IMR-90 (cell line): Measurements from ENCODE around the gene NFE2. TPM values are rescaled to one million over a fixed set of nuclear protein-coding genes. Genes with fewer than 3 reads are reported as not detected.

Experiments
- ATAC-seq: fragments of 200-7000 bp; cut with Tn5 transposase; 2 replicates; pipeline ENCODE4 v1.9.1; 2020; ENCODE audit warnings: low read depth, mild to moderate bottlenecking, moderate library complexity
- BruUV-seq: library from RNA; stranded (reverse); fragments of 400-500 nt; replicated peaks from 2 replicates; lab custom pipeline; 2021; lab: Mats Ljungman, UMichigan
- CTCF ChIA-PET: fragments of 300-600 bp; formaldehyde crosslinking; extraction: SDS; loops from one replicate; lab custom pipeline; 2021; ENCODE audit warnings: antibody characterized with exemption; lab: Yijun Ruan, JAX
- POLR2A ChIA-PET: fragments of 300-600 bp; sonication (Branson Sonifier 250); formaldehyde crosslinking; loops from one replicate; lab custom pipeline; 2022; ENCODE audit warnings: antibody characterized with exemption; ENCODE audit not compliant: unreplicated experiment; lab: Charles Lee
- DNase-seq: peaks from one replicate; pipeline ENCODE4 v3.0.0; 2013
- H2AFZ ChIP-seq: replicated peaks from 2 replicates; pipeline ENCODE3; 2013; ENCODE audit warnings: low read length, mild to moderate bottlenecking; ENCODE audit not compliant: poor library complexity
- H2AK5ac ChIP-seq: 2 replicates; pipeline ENCODE4 v1.6.1; 2013; ENCODE audit warnings: low read depth, low read length, inconsistent platforms
- H2AK9ac ChIP-seq: replicated peaks from 2 replicates; pipeline ENCODE3; 2013; ENCODE audit warnings: mild to moderate bottlenecking, low read depth, low read length, moderate library complexity; ENCODE audit not compliant: poor library complexity
- H2BK120ac ChIP-seq: 2 replicates; pipeline ENCODE4 v1.6.1; 2013; ENCODE audit warnings: low read depth, low read length, inconsistent platforms
- H2BK15ac ChIP-seq: 3 replicates; pipeline ENCODE4 v1.6.1; 2013; ENCODE audit warnings: low read depth, low read length, inconsistent platforms
- H2BK20ac ChIP-seq: 2 replicates; pipeline ENCODE4 v1.6.1; 2013; ENCODE audit warnings: low read depth, mild to moderate bottlenecking, inconsistent platforms, low read length, moderate library complexity
- H2BK5ac ChIP-seq: 2 replicates; pipeline ENCODE4 v1.6.1; 2013; ENCODE audit warnings: mild to moderate bottlenecking, low read depth, low read length, inconsistent platforms; ENCODE audit not compliant: poor library complexity, severe bottlenecking
- H3K14ac ChIP-seq: replicated peaks from 2 replicates; pipeline ENCODE4 v1.6.1; 2013; ENCODE audit warnings: low read depth, low read length, inconsistent platforms
- H3K18ac ChIP-seq: 2 replicates; pipeline ENCODE4 v1.6.1; 2013; ENCODE audit warnings: low read depth, low read length, control low read depth
- H3K23ac ChIP-seq: 2 replicates; pipeline ENCODE4 v1.6.1; 2013; ENCODE audit warnings: low read depth, low read length, inconsistent platforms
- H3K27ac ChIP-seq: 2 replicates; pipeline ENCODE4 v1.5.1; 2013; ENCODE audit warnings: mild to moderate bottlenecking, control low read depth, low read length; ENCODE audit not compliant: insufficient read depth
- H3K27me3 ChIP-seq: 2 replicates; pipeline ENCODE4 v1.6.1; 2013; ENCODE audit warnings: low read length; ENCODE audit not compliant: control insufficient read depth, insufficient read depth
- H3K36me3 ChIP-seq: 2 replicates; pipeline ENCODE4 v1.6.1; 2013; ENCODE audit warnings: low read length, mixed read lengths; ENCODE audit not compliant: control insufficient read depth, insufficient read depth
- H3K4ac ChIP-seq: 2 replicates; pipeline ENCODE4 v1.6.1; 2013; ENCODE audit warnings: low read depth, low read length, inconsistent platforms
- H3K4me1 ChIP-seq: 2 replicates; pipeline ENCODE4 v1.6.1; 2013; ENCODE audit warnings: low read length, mixed read lengths; ENCODE audit not compliant: control insufficient read depth, insufficient read depth
- H3K4me2 ChIP-seq: 2 replicates; pipeline ENCODE4 v1.6.1; 2013; ENCODE audit warnings: low read depth, mild to moderate bottlenecking, control low read depth, low read length, moderate library complexity
- H3K4me3 ChIP-seq: 2 replicates; pipeline ENCODE4 v1.5.1; 2013; ENCODE audit warnings: low read depth, mild to moderate bottlenecking, control low read depth, low read length, moderate library complexity; ENCODE audit not compliant: insufficient read depth
- H3K56ac ChIP-seq: 2 replicates; pipeline ENCODE4 v1.6.1; 2013; ENCODE audit warnings: low read length, inconsistent platforms; ENCODE audit not compliant: insufficient read depth; ENCODE audit errors: extremely low read depth
- H3K79me1 ChIP-seq, 2 experiments: 2 replicates each; pipeline ENCODE4 v1.6.1; 2013; ENCODE audit warnings: low read length in 2 of 2, inconsistent platforms in 1 of 2, low read depth in 1 of 2
- H3K9ac ChIP-seq: 2 replicates; pipeline ENCODE4 v1.6.1; 2013; ENCODE audit warnings: low read depth, low read length, control low read depth
- H3K9me1 ChIP-seq: 2 replicates; pipeline ENCODE4 v1.6.1; 2013; ENCODE audit warnings: low read length, inconsistent platforms; ENCODE audit not compliant: insufficient read depth
- H3K9me3 ChIP-seq: 2 replicates; pipeline ENCODE4 v1.6.1; 2013; ENCODE audit warnings: low read length; ENCODE audit not compliant: control insufficient read depth, insufficient read depth
- H4K20me1 ChIP-seq: 2 replicates; pipeline ENCODE4 v1.6.1; 2013; ENCODE audit warnings: low read length, inconsistent platforms; ENCODE audit not compliant: insufficient read depth
- H4K5ac ChIP-seq: 2 replicates; pipeline ENCODE4 v1.6.1; 2013; ENCODE audit warnings: mild to moderate bottlenecking, low read depth, low read length, control low read depth
- H4K8ac ChIP-seq, 2 experiments: 2 replicates each; pipeline ENCODE4 v1.6.1; 2013; ENCODE audit warnings: low read depth in 2 of 2, low read length in 2 of 2, control low read depth in 1 of 2, inconsistent platforms in 1 of 2
- H4K91ac ChIP-seq: 2 replicates; pipeline ENCODE4 v1.6.1; 2013; ENCODE audit warnings: low read depth, low read length, inconsistent platforms; ENCODE audit not compliant: insufficient read depth
- BHLHE40 ChIP-seq: fragments of 150-350 bp; IDR thresholded peaks from 2 replicates; pipeline ENCODE4 v1.6.1; 2016; ENCODE audit warnings: mild to moderate bottlenecking, low read depth, low read length
- CEBPB ChIP-seq: IDR thresholded peaks from 2 replicates; pipeline ENCODE4 v1.6.1; 2012; ENCODE audit warnings: low read depth, low read length, improper control_type of control experiment
- CHD1 ChIP-seq: IDR thresholded peaks from 2 replicates; pipeline ENCODE4 v1.6.1; 2012; ENCODE audit warnings: low read depth, low read length, improper control_type of control experiment
- FOS ChIP-seq: fragments of 150-350 bp; IDR thresholded peaks from 2 replicates; pipeline ENCODE4 v1.6.1; 2016; ENCODE audit warnings: low read depth, low read length
- MAFK ChIP-seq: IDR thresholded peaks from 2 replicates; pipeline ENCODE4 v1.6.1; 2012; ENCODE audit warnings: low read depth, low read length, improper control_type of control experiment
- MXI1 ChIP-seq: IDR thresholded peaks from 2 replicates; pipeline ENCODE4 v1.6.1; 2012; ENCODE audit warnings: low read depth, mild to moderate bottlenecking, low read length, moderate library complexity, borderline replicate concordance
- NFE2L2 ChIP-seq: fragments of 150-350 bp; IDR thresholded peaks from 2 replicates; pipeline ENCODE4 v1.6.1; 2016; ENCODE audit warnings: low read depth, mild to moderate bottlenecking, low read length
- POLR2A ChIP-seq: IDR thresholded peaks from 2 replicates; pipeline ENCODE4 v1.6.1; 2012; ENCODE audit warnings: mild to moderate bottlenecking, low read depth, low read length
- RAD21 ChIP-seq: IDR thresholded peaks from 2 replicates; pipeline ENCODE4 v1.6.1; 2012; ENCODE audit warnings: low read length, improper control_type of control experiment
- RCOR1 ChIP-seq: IDR thresholded peaks from 2 replicates; pipeline ENCODE4 v1.6.1; 2012; ENCODE audit warnings: mild to moderate bottlenecking, low read length, improper control_type of control experiment; ENCODE audit not compliant: insufficient replicate concordance
- RFX5 ChIP-seq: IDR thresholded peaks from 2 replicates; pipeline ENCODE4 v1.8.0; 2012; ENCODE audit warnings: low read depth, mild to moderate bottlenecking, low read length, moderate library complexity
- SMC3 ChIP-seq: fragments of 150-350 bp; IDR thresholded peaks from 2 replicates; pipeline ENCODE4 v1.6.1; 2016; ENCODE audit warnings: low read depth, mild to moderate bottlenecking, antibody characterized with exemption, low read length, moderate library complexity
- WGBS, 2 experiments: methylation state at CpG; one replicate each; pipeline versions ENCODE4 v1.1.5 to v1.1.7; 2013; ENCODE audit warnings: missing lambda C conversion rate in 2 of 2; ENCODE audit not compliant: insufficient read length in 1 of 2; ENCODE audit errors: extremely low coverage in 2 of 2; 5-methylcytosine and 5-hydroxymethylcytosine counted together
- dilution Hi-C: fragments of 300-500 bp; cut with HindIII; formaldehyde crosslinking; loops from one replicate; pipeline ENCODE4 v1.14.3; 2018; ENCODE audit warnings: low sequenced_read_pairs; ENCODE audit not compliant: unreplicated experiment
- in situ Hi-C: fragments of 300-500 bp; cut with MboI; formaldehyde crosslinking; loops from 3 replicates; pipeline ENCODE4 v1.14.3; 2019; ENCODE audit warnings: low sequenced_read_pairs, inconsistent platforms, mixed read lengths
- intact Hi-C: fragments of 100-400 bp; cut with micrococcal nuclease; formaldehyde crosslinking; loops from 2 replicates; pipeline ENCODE4 v1.10.0; 2022
- polyA plus RNA-seq, 3 experiments: library from polyadenylated mRNA; depleted of rRNA; stranded (reverse); fragments of >200 nt; gene quantifications; 2 replicates each; pipeline ENCODE4 v1.2.3, GENCODE V29; 2012; ENCODE audit warnings: low replicate concordance in 1 of 3
- total RNA-seq: library from RNA; depleted of rRNA; stranded (reverse); fragments of >200 nt; gene quantifications from 2 replicates; pipeline ENCODE4 v1.2.3, GENCODE V29; 2012
- TF ChIP-seq, protein P1 (sequence below): fragments of 150-350 bp; IDR thresholded peaks from 2 replicates; pipeline ENCODE4 v1.6.1; 2016; ENCODE audit warnings: low read depth, mild to moderate bottlenecking, low read length, moderate library complexity, borderline replicate concordance
- TF ChIP-seq, protein P2 (sequence below): fragments of 150-350 bp; IDR thresholded peaks from 2 replicates; pipeline ENCODE4 v1.6.1; 2017; ENCODE audit warnings: mild to moderate bottlenecking, antibody characterized with exemption, low read length, low read depth

NFE2 gene
- total and polyA plus RNA-seq, 2 of the 4 experiments (the other 2 are of a cell fraction), result 0.18 to 0.32 TPM

GRCh38 chr12:54337280-54337842 is 36.5 kb upstream of the NFE2 start (continued):
- TF ChIP-seq CEBPB, result no peak

GRCh38 chr12:54333420-54334034 is 32.7 kb upstream of the NFE2 start:
- POLR2A ChIA-PET, result no interaction called here
- in situ Hi-C loops, result no loop called here
- H3K23ac ChIP-seq, result no peak overlapping the region
- no peak overlapping the region for H2BK120ac ChIP-seq
- H2BK5ac ChIP-seq, result no peak overlapping the region
- no peak overlapping the region for H2BK20ac ChIP-seq
- BruUV-seq, result no TSS peak
- H3K14ac ChIP-seq, result no peak overlapping the region
- no CpG with 5 or more reads among the region's 4 CpGs for WGBS, 2 experiments
- H2AK9ac ChIP-seq, result no peak overlapping the region
- no peak overlapping the region for H2AK5ac ChIP-seq
- H4K8ac ChIP-seq, result no peak overlapping the region
- H3K4me2 ChIP-seq, result no peak overlapping the region
- intact Hi-C loops, result no loop called here
- no peak overlapping the region for H3K4me3 ChIP-seq
- H3K9me3 ChIP-seq, result no peaks in the 10 kb centered on the region
- no peak overlapping the region for H4K91ac ChIP-seq
- no peak overlapping the region for H3K27ac ChIP-seq
- dilution Hi-C loops, result no loop called here
- no peak overlapping the region for H3K9ac ChIP-seq
- no peak for DNase-seq
- no peaks in the 10 kb centered on the region for H3K27me3 ChIP-seq
- H3K56ac ChIP-seq, result no peak overlapping the region
- peaks cover 17% of the 10 kb centered on the region for H3K4me1 ChIP-seq
- H3K4ac ChIP-seq, result no peak overlapping the region
- CTCF ChIA-PET, result interaction anchor here (1.2 to 1.5 kb wide), 3 partner anchors 9 to 46 kb away, joined by 3 to 5 read pairs (median 5); partner anchors contain the start of gene COPZ1
- H2AFZ ChIP-seq, result no peak overlapping the region
- H3K36me3 ChIP-seq, result 0 out of 2 replicates have a peak, but pooled peaks cover 4% of the 10 kb centered on the region
- ATAC-seq, result no peak
- no peak overlapping the region for H3K18ac ChIP-seq
- H4K5ac ChIP-seq, result no peak overlapping the region
- H2BK15ac ChIP-seq, result no peak overlapping the region
- H3K9me1 ChIP-seq, result peaks cover 7% of the 10 kb centered on the region
- peaks cover 34% of the 10 kb centered on the region for H4K20me1 ChIP-seq
- H3K79me1 ChIP-seq, result peaks cover 19 to 78% of the 10 kb centered on the region in 2 experiments; a peak in 3 of 4 replicates
- TF ChIP-seq CHD1 (no peak), RCOR1 (no peak), POLR2A (no peak), NFE2L2 (no peak), RFX5 (no peak), MXI1 (no peak), FOS (no peak), CEBPB (no peak), MAFK (no peak), RAD21 (no peak), BHLHE40 (no peak), SMC3 (no peak)
- TF ChIP-seq, protein P1, sequence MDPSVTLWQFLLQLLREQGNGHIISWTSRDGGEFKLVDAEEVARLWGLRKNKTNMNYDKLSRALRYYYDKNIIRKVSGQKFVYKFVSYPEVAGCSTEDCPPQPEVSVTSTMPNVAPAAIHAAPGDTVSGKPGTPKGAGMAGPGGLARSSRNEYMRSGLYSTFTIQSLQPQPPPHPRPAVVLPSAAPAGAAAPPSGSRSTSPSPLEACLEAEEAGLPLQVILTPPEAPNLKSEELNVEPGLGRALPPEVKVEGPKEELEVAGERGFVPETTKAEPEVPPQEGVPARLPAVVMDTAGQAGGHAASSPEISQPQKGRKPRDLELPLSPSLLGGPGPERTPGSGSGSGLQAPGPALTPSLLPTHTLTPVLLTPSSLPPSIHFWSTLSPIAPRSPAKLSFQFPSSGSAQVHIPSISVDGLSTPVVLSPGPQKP, result no peak
- TF ChIP-seq, protein P2, sequence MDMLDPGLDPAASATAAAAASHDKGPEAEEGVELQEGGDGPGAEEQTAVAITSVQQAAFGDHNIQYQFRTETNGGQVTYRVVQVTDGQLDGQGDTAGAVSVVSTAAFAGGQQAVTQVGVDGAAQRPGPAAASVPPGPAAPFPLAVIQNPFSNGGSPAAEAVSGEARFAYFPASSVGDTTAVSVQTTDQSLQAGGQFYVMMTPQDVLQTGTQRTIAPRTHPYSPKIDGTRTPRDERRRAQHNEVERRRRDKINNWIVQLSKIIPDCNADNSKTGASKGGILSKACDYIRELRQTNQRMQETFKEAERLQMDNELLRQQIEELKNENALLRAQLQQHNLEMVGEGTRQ, result no peak
